ENCODE measurements around the gene STUB1.
A peak's percentile ranks its signal among the peaks of the same experiment; 100 is the strongest.

The STUB1 gene

GRCh38 chr16:679814-680624 lies at the start of gene STUB1:
TSS of gene STUB1 (plus strand) at chr16:680410. CDS start at chr16:680526, 116 bp downstream.
- no peak for DNase-seq

DNA sequence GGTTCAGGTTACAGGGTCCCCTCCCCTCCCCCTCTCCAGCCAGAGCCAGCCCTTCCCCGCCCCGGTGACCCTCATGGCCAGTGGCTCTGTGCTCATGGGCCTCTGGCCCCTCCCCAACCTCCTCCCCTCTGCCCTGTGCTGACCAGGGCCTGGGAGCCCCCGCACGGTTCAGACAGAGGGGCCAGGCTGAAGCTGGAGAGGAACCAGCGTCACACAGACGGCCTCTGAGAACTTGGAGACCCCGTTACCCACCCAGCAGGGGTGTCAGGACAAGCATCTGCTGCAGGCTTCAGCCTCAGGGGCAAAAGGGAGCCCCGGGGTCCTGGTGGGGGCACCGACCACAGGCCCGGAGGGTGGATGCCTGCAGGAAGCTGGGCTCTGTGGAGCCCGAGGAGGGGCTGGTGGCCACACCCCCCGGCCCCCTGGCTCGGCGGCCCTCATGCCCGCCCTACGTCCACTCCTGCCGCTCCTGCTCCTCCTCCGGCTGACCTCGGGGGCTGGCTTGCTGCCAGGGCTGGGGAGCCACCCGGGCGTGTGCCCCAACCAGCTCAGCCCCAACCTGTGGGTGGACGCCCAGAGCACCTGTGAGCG lies 49.3 kb upstream of the STUB1 start, which contains the start of gene WFIKKN1:
WFIKKN1 (plus strand) TSS at position 171 of the 591 bp plus-strand sequence; CDS start at position 440, 269 bp downstream.
- no peak for DNase-seq

DNA sequence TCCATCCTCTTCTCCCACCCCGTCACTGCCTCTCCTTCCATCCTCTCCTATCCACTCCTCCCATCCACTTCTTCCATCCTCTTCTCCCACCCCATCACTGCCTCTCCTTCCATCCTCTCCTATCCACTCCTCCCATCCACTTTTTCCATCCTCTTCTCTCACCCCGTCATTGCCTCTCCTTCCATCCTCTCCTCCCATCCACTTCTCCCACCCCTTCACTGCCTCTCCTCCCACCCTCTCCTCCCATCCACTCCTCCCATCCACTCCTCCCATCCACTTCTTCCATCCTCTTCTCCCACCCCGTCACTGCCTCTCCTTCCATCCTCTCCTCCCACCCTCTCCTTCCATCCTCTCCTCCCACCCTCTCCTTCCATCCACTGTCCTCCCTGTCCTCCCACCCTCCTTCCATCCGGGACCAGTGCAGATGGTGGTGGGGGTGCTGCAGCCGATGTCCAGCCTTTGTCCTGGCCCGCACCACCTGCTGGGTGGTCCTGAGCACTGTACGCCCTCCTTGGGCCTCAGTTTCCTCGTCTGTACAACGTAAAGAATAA lies 48.3 kb upstream of the STUB1 start:
- DNase-seq: no peak

- no peak for DNase-seq
Observed at GRCh38 chr16:632486-633335, 47.5 kb upstream of the STUB1 start.

DNA sequence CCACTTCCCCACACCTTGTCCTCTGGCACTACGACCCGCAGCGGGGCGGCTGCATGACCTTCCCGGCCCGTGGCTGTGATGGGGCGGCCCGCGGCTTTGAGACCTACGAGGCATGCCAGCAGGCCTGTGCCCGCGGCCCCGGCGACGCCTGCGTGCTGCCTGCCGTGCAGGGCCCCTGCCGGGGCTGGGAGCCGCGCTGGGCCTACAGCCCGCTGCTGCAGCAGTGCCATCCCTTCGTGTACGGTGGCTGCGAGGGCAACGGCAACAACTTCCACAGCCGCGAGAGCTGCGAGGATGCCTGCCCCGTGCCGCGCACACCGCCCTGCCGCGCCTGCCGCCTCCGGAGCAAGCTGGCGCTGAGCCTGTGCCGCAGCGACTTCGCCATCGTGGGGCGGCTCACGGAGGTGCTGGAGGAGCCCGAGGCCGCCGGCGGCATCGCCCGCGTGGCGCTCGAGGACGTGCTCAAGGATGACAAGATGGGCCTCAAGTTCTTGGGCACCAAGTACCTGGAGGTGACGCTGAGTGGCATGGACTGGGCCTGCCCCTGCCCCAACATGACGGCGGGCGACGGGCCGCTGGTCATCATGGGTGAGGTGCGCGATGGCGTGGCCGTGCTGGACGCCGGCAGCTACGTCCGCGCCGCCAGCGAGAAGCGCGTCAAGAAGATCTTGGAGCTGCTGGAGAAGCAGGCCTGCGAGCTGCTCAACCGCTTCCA lies 46.7 kb upstream of the STUB1 start:
- no peak for DNase-seq

- no peak for DNase-seq
Observed at GRCh38 chr16:634051-634670, 46.0 kb upstream of the STUB1 start.

- DNase-seq: no peak
Observed at GRCh38 chr16:634996-635395, 45.2 kb upstream of the STUB1 start.

DNA sequence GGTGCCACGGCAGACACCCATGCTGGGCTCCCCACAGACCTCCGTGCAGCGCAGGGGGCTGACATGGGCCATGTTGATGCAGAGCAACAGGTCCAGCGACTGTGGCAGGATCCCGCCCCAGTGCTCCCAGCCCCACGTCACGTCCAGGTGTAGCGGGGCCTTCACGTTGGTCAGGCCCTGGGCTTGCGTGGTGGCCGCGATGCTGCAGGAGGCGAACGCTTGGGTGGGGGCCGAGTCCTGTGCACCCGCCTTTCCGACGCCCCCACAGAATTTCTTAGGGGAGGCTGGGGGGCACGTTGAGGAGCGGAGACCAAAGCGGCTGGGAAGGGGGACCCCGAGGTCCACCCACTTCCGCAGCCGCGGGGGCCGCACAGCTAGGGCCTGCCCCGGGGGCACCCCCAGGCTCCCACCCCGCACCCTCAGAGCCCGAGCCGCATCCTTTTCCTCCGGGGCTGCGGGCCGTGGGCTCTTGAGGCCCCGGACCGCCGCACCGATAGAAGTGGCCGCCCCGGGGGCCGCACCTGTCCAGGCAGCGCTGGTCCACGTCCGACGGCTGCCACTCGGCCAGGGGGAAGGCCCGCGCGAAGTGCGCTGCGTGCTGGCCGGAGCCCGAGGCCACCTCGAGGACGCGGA lies 44.5 kb upstream of the STUB1 start:
- DNase-seq: no peak

DNA sequence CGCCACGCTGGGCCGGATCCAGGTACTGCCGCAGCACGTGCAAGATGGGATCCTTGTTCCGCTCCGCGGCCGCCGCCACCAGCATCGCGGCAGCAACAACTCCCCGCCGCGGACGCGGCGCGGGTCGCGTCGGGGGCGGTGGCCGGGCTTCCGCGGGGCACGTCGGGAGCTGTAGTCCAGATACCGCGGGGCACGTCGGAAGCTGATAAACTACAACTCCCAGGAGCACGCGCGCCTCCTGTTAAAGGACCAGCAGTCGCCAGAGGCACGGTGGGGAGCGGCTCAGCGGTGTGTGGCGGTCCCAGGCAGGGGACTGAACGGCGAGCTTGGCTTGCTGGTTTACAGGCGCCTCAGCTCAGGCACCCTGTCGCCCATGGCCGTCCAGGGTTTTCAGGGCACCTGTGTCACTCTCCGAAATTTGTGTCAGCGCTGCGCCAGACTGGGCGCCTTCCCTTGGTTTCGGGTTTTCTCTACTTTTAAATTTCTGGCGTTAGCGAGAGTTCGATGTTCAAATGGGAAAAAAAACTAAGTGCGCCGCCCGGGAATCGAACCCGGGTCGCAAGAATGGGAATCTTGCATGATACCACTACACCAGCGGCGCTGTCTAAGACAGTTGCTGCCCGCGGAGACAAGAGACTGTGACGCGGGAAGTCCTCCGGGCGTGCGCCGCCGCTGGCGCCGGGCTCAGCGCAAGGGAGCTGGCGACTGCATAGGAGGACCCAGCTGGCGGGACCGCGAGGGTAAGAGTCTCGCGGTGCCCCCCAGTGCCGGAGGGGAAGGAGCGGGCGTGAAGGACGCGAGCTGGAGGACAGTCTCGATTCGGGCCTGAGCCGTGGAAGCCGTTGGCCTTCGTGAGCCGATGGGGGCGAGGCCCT lies 43.8 kb upstream of the STUB1 start, which contains the start of gene METTL26:
METTL26 (minus strand) TSS at position 100 of the 875 bp plus-strand sequence; CDS start at position 85, 15 bp downstream.
- DNase-seq: peak; percentile 76

GRCh38 chr16:637081-638018 lies 42.9 kb upstream of the STUB1 start:
- no peak for DNase-seq

GRCh38 chr16:638034-638543 lies 42.1 kb upstream of the STUB1 start:
- DNase-seq: no peak

DNA sequence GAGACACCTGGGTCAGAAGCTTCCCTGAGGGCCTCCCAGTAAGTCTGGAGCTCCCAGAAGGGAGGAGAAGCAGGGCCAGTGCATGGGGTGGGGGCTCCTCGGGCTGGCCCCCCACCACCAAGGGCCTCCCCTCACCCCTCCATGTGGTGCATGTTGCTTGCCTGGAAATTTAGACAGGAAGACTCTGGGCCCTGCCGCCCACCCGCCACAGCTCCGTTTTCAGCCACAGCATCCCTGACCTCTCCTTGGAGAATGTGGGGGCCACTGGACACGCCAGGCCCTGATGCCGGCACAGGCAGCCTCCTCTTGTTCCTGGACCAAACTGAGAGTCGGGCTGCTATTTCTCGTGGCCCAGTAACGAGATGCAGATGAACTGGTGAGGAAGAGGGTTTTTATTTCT lies 41.4 kb upstream of the STUB1 start:
- no peak for DNase-seq

DNA sequence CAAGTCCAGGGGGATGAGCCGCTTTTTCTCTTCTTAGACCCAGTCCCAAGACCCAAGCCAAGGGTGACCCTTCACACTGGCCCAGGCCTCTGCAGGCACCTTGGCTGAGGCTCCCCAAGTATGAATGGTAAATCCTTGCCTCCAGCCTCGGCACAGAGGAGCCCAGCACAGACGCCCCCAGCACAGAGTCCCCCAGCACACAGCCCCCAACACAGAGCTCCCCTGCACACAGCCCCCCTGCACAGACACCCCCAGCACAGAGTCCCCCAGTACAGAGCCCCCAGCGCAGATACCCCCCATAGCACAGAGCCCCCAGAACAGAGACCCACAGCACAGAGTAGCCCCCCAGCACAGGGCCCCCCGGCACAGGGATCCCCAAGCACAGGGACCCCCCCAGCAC lies 39.6 kb upstream of the STUB1 start:
- no peak for DNase-seq

- peak; percentile 33 for DNase-seq
Observed at GRCh38 chr16:641326-642188, 38.7 kb upstream of the STUB1 start, which contains the start of gene MCRIP2. TSS of gene MCRIP2 (plus strand) at chr16:641828. CDS start at chr16:641992, 164 bp downstream.

DNA sequence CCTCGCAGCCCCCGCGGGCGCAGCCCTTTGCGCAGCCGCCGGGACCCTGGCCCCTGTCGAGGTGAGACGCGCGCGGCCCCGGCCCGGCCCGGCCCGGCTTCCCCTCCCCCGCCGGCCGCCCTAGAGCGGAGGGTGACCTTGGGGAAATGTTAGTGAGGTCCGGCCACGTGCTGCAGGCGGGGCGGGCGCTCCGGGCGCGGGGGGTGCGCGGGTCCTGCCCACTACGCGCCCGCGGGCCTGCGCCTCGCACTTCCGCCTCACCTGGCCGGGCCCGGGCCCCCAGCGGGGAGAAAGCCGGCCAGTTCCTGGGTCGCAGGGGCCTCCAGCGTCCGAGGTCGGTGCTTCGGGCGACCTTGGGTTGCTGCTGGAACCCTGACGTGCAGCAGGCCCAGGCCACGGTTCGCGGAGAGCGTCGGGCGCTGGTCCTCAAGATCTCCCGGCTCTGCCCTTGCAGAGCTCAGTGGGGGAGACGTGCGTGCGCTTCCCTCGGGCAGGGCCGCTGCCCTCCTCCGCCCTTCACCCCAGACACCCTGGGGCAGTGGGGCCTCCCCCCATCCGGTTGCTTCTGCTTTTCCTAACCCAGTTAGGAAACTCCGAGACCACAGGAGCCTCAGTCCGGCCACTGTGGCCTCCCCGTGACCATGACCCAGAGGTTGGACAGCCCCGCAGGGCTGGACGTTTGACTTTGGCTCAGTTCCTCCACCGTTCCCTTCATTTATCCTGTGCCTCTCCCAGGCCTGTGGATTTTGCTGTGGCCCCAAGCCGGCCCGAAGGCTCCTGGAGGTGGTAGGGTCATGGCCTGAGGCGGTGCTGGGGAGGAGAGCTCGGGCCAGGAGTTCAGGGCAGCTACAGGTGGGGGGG lies 37.8 kb upstream of the STUB1 start:
- no peak for DNase-seq

DNA sequence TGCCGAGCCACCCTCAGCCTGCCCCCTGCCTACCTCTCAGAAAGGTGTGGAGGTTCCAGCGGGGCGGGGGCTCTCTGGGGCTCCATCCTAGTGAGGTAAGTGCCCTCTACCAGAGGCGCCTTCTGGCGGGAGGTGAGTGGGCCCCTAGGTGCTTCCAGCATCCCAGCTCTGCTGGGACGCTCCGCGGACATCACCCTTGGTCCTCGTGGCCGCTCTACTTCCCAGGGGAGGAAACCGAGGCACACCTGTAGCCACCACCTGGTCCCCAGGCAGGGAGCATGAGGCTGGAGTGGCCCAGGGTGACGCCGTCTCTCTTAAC lies 37.2 kb upstream of the STUB1 start:
- DNase-seq: no peak

- DNase-seq: no peak
Observed at GRCh38 chr16:644556-644955, 35.7 kb upstream of the STUB1 start.

Data from SHP77 treated with DMSO at 0.1 percent for 48 hours (cell line).